Measurements from ENCODE around the gene CNGB1.

GRCh38 chr16:57945740-57946138, 25.2 kb downstream of the CNGB1 start:
- peak in 1 of 2 donors; percentile 17 for TF ChIP-seq CTCF (conservative IDR thresholded peaks at IDR 0.05 in 1 of 2, IDR thresholded peaks at IDR 0.05 in 1 of 2; ENCODE audit: low read depth in 1 of 2, low read length in 2 of 2)
- TF ChIP-seq EZH2 (IDR thresholded peaks at IDR 0.05; ENCODE audit: low read length, missing control alignments): no peak

All from fibroblast of lung (primary cell).